Measurements from ENCODE around the gene ANKRD52. TPM values are rescaled to one million over a fixed set of nuclear protein-coding genes. Genes with fewer than 3 reads are reported as not detected.

ANKRD52 gene
- total and polyA plus RNA-seq, 4 donors, result 5.4 to 13.6 (median 9.3) TPM

GRCh38 chr12:56205445-56205844 lies 52.7 kb downstream of the ANKRD52 start:
- peaks cover 8 to 46% (median 32%) of the 10 kb centered on the region in 4 donors for H3K36me3 ChIP-seq (ENCODE audit: control insufficient read depth in 4 of 4, insufficient read depth in 3 of 4, low read depth in 1 of 4, low read length in 3 of 4)
- H3K4me1 ChIP-seq (ENCODE audit: control insufficient read depth in 4 of 4, insufficient read depth in 4 of 4, low read length in 3 of 4), result peaks cover 0 to 7% (median 2%) of the 10 kb centered on the region in 4 donors
- H3K27ac ChIP-seq (ENCODE audit: low read depth in 1 of 2, low read length in 2 of 2), result no peak overlapping the region
- DNase-seq (ENCODE audit: low spot score), result no peak
- H3K9me3 ChIP-seq (ENCODE audit: control insufficient read depth in 4 of 4, low read length in 3 of 4), result no peaks in the 10 kb centered on the region
- H3K9ac ChIP-seq (ENCODE audit: low read depth in 1 of 2, low read length in 2 of 2), result no peak overlapping the region
- H3K27me3 ChIP-seq (ENCODE audit: control insufficient read depth in 4 of 4, insufficient read depth in 4 of 4, low read length in 3 of 4), result no peaks in the 10 kb centered on the region
- TF ChIP-seq GABPA (IDR thresholded peaks at IDR 0.05 in 1 of 2, conservative IDR thresholded peaks at IDR 0.05 in 1 of 2) (no peak), ZBTB33 (IDR thresholded peaks at IDR 0.05) (no peak), SP1 (IDR thresholded peaks at IDR 0.05) (no peak), YY1 (IDR thresholded peaks at IDR 0.05) (no peak), ATF3 (IDR thresholded peaks at IDR 0.05) (no peak), JUND (IDR thresholded peaks at IDR 0.05) (no peak)
- TF ChIP-seq, protein P1, sequence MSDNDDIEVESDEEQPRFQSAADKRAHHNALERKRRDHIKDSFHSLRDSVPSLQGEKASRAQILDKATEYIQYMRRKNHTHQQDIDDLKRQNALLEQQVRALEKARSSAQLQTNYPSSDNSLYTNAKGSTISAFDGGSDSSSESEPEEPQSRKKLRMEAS (IDR thresholded peaks at IDR 0.05), result no peak
- TF ChIP-seq, protein P2, sequence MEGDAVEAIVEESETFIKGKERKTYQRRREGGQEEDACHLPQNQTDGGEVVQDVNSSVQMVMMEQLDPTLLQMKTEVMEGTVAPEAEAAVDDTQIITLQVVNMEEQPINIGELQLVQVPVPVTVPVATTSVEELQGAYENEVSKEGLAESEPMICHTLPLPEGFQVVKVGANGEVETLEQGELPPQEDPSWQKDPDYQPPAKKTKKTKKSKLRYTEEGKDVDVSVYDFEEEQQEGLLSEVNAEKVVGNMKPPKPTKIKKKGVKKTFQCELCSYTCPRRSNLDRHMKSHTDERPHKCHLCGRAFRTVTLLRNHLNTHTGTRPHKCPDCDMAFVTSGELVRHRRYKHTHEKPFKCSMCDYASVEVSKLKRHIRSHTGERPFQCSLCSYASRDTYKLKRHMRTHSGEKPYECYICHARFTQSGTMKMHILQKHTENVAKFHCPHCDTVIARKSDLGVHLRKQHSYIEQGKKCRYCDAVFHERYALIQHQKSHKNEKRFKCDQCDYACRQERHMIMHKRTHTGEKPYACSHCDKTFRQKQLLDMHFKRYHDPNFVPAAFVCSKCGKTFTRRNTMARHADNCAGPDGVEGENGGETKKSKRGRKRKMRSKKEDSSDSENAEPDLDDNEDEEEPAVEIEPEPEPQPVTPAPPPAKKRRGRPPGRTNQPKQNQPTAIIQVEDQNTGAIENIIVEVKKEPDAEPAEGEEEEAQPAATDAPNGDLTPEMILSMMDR (IDR thresholded peaks at IDR 0.05; ENCODE audit: low read depth, low read length, missing input control), result no peak
- no peak overlapping the region for H3K4me3 ChIP-seq (ENCODE audit: low read depth in 1 of 3, low read length in 3 of 3)

DNA sequence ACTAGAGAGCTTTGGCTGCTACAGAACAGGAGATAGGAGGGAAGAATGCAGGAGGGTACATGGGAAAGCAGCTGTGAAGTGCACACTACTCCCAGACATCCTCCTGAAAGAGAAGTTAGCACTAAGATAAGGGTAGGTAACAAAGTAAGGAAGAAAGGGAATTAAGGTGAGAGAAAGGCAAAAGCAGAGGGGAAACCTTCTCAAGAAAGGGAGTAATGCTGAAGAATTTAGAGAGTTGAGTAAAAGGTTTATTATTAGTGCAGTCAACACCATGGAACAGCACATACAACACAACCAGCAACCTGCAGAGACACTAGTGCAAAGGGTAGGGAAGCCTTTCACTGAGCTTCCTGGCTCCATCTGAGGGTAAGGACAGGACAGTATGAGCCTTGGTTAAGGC lies 53.9 kb downstream of the ANKRD52 start:
- H3K4me1 ChIP-seq (ENCODE audit: control insufficient read depth in 4 of 4, insufficient read depth in 4 of 4, low read length in 3 of 4), result peaks cover 0 to 7% (median 2%) of the 10 kb centered on the region in 4 donors
- H3K27ac ChIP-seq (ENCODE audit: low read depth in 1 of 2, low read length in 2 of 2), result no peak overlapping the region
- peaks cover 8 to 37% (median 25%) of the 10 kb centered on the region in 4 donors for H3K36me3 ChIP-seq (ENCODE audit: control insufficient read depth in 4 of 4, insufficient read depth in 3 of 4, low read depth in 1 of 4, low read length in 3 of 4)
- H3K27me3 ChIP-seq (ENCODE audit: control insufficient read depth in 4 of 4, insufficient read depth in 4 of 4, low read length in 3 of 4), result no peaks in the 10 kb centered on the region
- no peak overlapping the region for H3K9ac ChIP-seq (ENCODE audit: low read depth in 1 of 2, low read length in 2 of 2)
- no peak for DNase-seq (ENCODE audit: low spot score)
- no peak overlapping the region for H3K4me3 ChIP-seq (ENCODE audit: low read depth in 1 of 3, low read length in 3 of 3)
- no peak for TF ChIP-seq GABPA (IDR thresholded peaks at IDR 0.05 in 1 of 2, conservative IDR thresholded peaks at IDR 0.05 in 1 of 2)
- no peak for TF ChIP-seq HNF4A (conservative IDR thresholded peaks at IDR 0.05)
- TF ChIP-seq RAD21 (IDR thresholded peaks at IDR 0.05), result no peak
- TF ChIP-seq YY1 (IDR thresholded peaks at IDR 0.05), result no peak
- no peak for TF ChIP-seq NR2F2 (IDR thresholded peaks at IDR 0.05)
- TF ChIP-seq, protein P2 (IDR thresholded peaks at IDR 0.05; ENCODE audit: low read depth, low read length, missing input control), result no peak
- no peak for TF ChIP-seq JUND (IDR thresholded peaks at IDR 0.05)
- TF ChIP-seq SP1 (IDR thresholded peaks at IDR 0.05), result no peak
- TF ChIP-seq, protein P1 (IDR thresholded peaks at IDR 0.05), result no peak
- TF ChIP-seq ATF3 (IDR thresholded peaks at IDR 0.05), result no peak
- TF ChIP-seq TAF1 (conservative IDR thresholded peaks at IDR 0.05), result no peak
- no peak for TF ChIP-seq RXRA (IDR thresholded peaks at IDR 0.05)
- no peak for TF ChIP-seq REST (IDR thresholded peaks at IDR 0.05)
- no peak for TF ChIP-seq FOXA1 (IDR thresholded peaks at IDR 0.05)
- no peak for TF ChIP-seq HNF4G (IDR thresholded peaks at IDR 0.05)
- no peak for TF ChIP-seq ZBTB33 (IDR thresholded peaks at IDR 0.05)
- no peak for TF ChIP-seq FOXA2 (IDR thresholded peaks at IDR 0.05)
- no peak for TF ChIP-seq EGR1 (IDR thresholded peaks at IDR 0.05; ENCODE audit: low read depth in 2 of 2)
- no peaks in the 10 kb centered on the region for H3K9me3 ChIP-seq (ENCODE audit: control insufficient read depth in 4 of 4, low read length in 3 of 4)

Measured in liver (tissue), 9 donors.